ENCODE data around the gene NEK8.
A peak's percentile ranks its signal among the peaks of the same experiment; 100 is the strongest.

NEK8 gene

GRCh38 chr17:28705074-28705659 is 23.4 kb upstream of the NEK8 start:
- Histone ChIP-seq H3K4me3 (ENCODE audit: low read depth, low read length) (no peak overlapping the region), H3K27ac (no peak overlapping the region), H3K27me3 (replicated peaks) (no peaks in the 10 kb centered on the region), H3K36me3 (replicated peaks) (peaks cover 33% of the 10 kb centered on the region)
- in situ Hi-C loops (cut with HindIII; ENCODE audit: low pct_ligation_motif_present, low sequenced_read_pairs) = no loop called here
- DNase-seq = no peak
- TF ChIP-seq CTCF (IDR thresholded peaks at IDR 0.05; ENCODE audit: low read depth, low read length, missing control alignments) = no peak

GRCh38 chr17:28705728-28706334 is 22.8 kb upstream of the NEK8 start:
- in situ Hi-C loops (cut with HindIII; ENCODE audit: low pct_ligation_motif_present, low sequenced_read_pairs) = no loop called here
- H3K4me3 ChIP-seq (ENCODE audit: low read depth, low read length) = no peak overlapping the region
- H3K27me3 ChIP-seq (replicated peaks) = no peaks in the 10 kb centered on the region
- no peak overlapping the region for H3K27ac ChIP-seq
- no peak for DNase-seq
- peaks cover 27% of the 10 kb centered on the region for H3K36me3 ChIP-seq (replicated peaks)
- TF ChIP-seq CTCF (IDR thresholded peaks at IDR 0.05; ENCODE audit: low read depth, low read length, missing control alignments) = no peak

- in situ Hi-C loops (cut with HindIII; ENCODE audit: low pct_ligation_motif_present, low sequenced_read_pairs) = no loop called here
- H3K36me3 ChIP-seq (replicated peaks) = peaks cover 18% of the 10 kb centered on the region
- H3K27me3 ChIP-seq (replicated peaks) = no peaks in the 10 kb centered on the region
- no peak overlapping the region for H3K4me3 ChIP-seq (ENCODE audit: low read depth, low read length)
- no peak for TF ChIP-seq CTCF (IDR thresholded peaks at IDR 0.05; ENCODE audit: low read depth, low read length, missing control alignments)
- DNase-seq = no peak
- H3K27ac ChIP-seq = no peak overlapping the region
These were observed 21.9 kb upstream of the NEK8 start for GRCh38 chr17:28706471-28707338.

GRCh38 chr17:28707339-28707720 is 21.3 kb upstream of the NEK8 start:
- Histone ChIP-seq H3K27me3 (replicated peaks) (no peaks in the 10 kb centered on the region), H3K36me3 (replicated peaks) (peaks cover 12% of the 10 kb centered on the region), H3K4me3 (ENCODE audit: low read depth, low read length) (no peak overlapping the region), H3K27ac (no peak overlapping the region)
- DNase-seq = no peak
- in situ Hi-C loops (cut with HindIII; ENCODE audit: low pct_ligation_motif_present, low sequenced_read_pairs) = no loop called here
- no peak for TF ChIP-seq CTCF (IDR thresholded peaks at IDR 0.05; ENCODE audit: low read depth, low read length, missing control alignments)

- no peak for TF ChIP-seq CTCF (IDR thresholded peaks at IDR 0.05; ENCODE audit: low read depth, low read length, missing control alignments)
- Histone ChIP-seq H3K36me3 (replicated peaks) (peaks cover 14% of the 10 kb centered on the region), H3K4me3 (ENCODE audit: low read depth, low read length) (peak overlapping the region; percentile 61), H3K27ac (peak overlapping the region; percentile 71), H3K27me3 (replicated peaks) (no peaks in the 10 kb centered on the region)
- DNase-seq = peak; percentile 76
- in situ Hi-C loops (cut with HindIII; ENCODE audit: low pct_ligation_motif_present, low sequenced_read_pairs) = no loop called here
These were observed 17.5 kb upstream of the NEK8 start for GRCh38 chr17:28710861-28711722.

Data from brain microvascular endothelial cell (primary cell).